GM19452 (cell line): Measurements from ENCODE around the gene IFT52.

Source experiments
- ATAC-seq: cut with Tn5 transposase; IDR thresholded peaks from one replicate; pipeline ENCODE4 v1.9.1; 2021; ENCODE audit not compliant: unreplicated experiment

IFT52 gene

GRCh38 chr20:43686820-43687219, 96.1 kb downstream of the IFT52 start:
- no peak for ATAC-seq

- ATAC-seq: no peak
These were observed 98.4 kb downstream of the IFT52 start for GRCh38 chr20:43689165-43689564.

- no peak for ATAC-seq
These were observed 100.3 kb downstream of the IFT52 start for GRCh38 chr20:43690943-43691598.

- no peak for ATAC-seq
These were observed 101.3 kb downstream of the IFT52 start for GRCh38 chr20:43691928-43692524.

- no peak for ATAC-seq
These were observed 104.0 kb downstream of the IFT52 start for GRCh38 chr20:43694763-43695162.

GRCh38 chr20:43695571-43695970, 104.8 kb downstream of the IFT52 start:
- ATAC-seq: no peak
